Sigmoid colon (tissue), 7 donors: Measurements from ENCODE around the gene KCNJ4. TPM values are rescaled to one million over a fixed set of nuclear protein-coding genes. Genes with fewer than 3 reads are reported as not detected.

Source experiments
- DNase-seq: peaks from one replicate; pipeline ENCODE4 v3.0.0-alpha.2; 2019
- H3K27ac ChIP-seq, 4 donors: fragments of 200-600 bp; sonication (generic); one replicate each; pipeline ENCODE4 v1.5.1; 2016 to 2019; ENCODE audit warnings: mild to moderate bottlenecking in 1 of 4
- H3K27me3 ChIP-seq, 3 donors: fragments of 200-600 bp; sonication (generic); one replicate each; pipeline ENCODE4 v1.5.1; 2019; ENCODE audit warnings: mild to moderate bottlenecking in 1 of 3
- H3K36me3 ChIP-seq, 4 donors: fragments of 200-600 bp; sonication (generic); one replicate each; pipeline ENCODE4 v1.5.1; 2016 to 2019
- H3K4me1 ChIP-seq, 4 donors: fragments of 200-600 bp; sonication (generic); one replicate each; pipeline ENCODE4 v1.5.1; 2017 to 2019
- H3K4me3 ChIP-seq, 4 donors: fragments of 200-600 bp; sonication (generic); one replicate each; pipeline ENCODE4 v1.5.1; 2017 to 2019; ENCODE audit warnings: mild to moderate bottlenecking in 2 of 4, moderate library complexity in 1 of 4
- H3K9me3 ChIP-seq, 4 donors: fragments of 200-600 bp in 3 of 4; sonication (generic) in 3 of 4; one replicate each; pipeline versions ENCODE4 v1.5.1 to v1.6.1; 2013 to 2019
- CTCF ChIP-seq, 4 experiments: fragments of 450-650 bp in 3 of 4; fragments of 200-600 bp in 1 of 4; IDR thresholded peaks; one replicate each; pipeline ENCODE4 v1.5.1; 2016 to 2019; ENCODE audit warnings: antibody characterized with exemption in 4 of 4, mild to moderate bottlenecking in 3 of 4, moderate library complexity in 2 of 4
- EP300 ChIP-seq, 4 donors: sonication (generic); formaldehyde crosslinking; IDR thresholded peaks; one replicate each; pipeline ENCODE4 v1.6.1; 2017; ENCODE audit warnings: antibody characterized with exemption in 4 of 4
- POLR2A ChIP-seq, 2 donors: fragments of 450-650 bp; IDR thresholded peaks; one replicate each; pipeline ENCODE4 v1.6.1; 2016; ENCODE audit warnings: antibody characterized with exemption in 2 of 2, mild to moderate bottlenecking in 2 of 2, moderate library complexity in 2 of 2
- POLR2AphosphoS5 ChIP-seq, 4 donors: sonication (generic); formaldehyde crosslinking; IDR thresholded peaks; one replicate each; pipeline ENCODE4 v1.6.1; 2017; ENCODE audit warnings: antibody characterized with exemption in 4 of 4
- WGBS, 2 donors: extraction: QIAGEN DNeasy Blood & Tissue Kit; methylation state at CpG; one replicate each; pipeline ENCODE4 v1.1.7; 2013; 5-methylcytosine and 5-hydroxymethylcytosine counted together
- intact Hi-C: fragments of 100-400 bp; cut with DNase I; formaldehyde crosslinking; loops from one replicate; pipeline ENCODE4 v1.15.1; 2023
- polyA plus RNA-seq, 3 donors: library from polyadenylated mRNA; stranded (reverse); fragments of 200-250 nt; gene quantifications; one replicate each; pipeline ENCODE4 v1.2.3, GENCODE V29; 2013
- total RNA-seq, 4 donors: library from RNA; depleted of rRNA; stranded (reverse); fragments of >200 nt; gene quantifications; one replicate each; pipeline ENCODE4 v1.1.0, GENCODE V29; 2016
- donor health status: healthy with polysubstance abuse.
- donor health status: Bipolar disorder and iron deficiency.
- donor health status: healthy.

Gene KCNJ4
- total and polyA plus RNA-seq, 7 donors = 0.03 TPM; not detected in 6

GRCh38 chr22:38449776-38450175 is 5.2 kb downstream of the KCNJ4 start:
- no peak overlapping the region for H3K4me3 ChIP-seq
- peaks cover 0 to 14% (median 12%) of the 10 kb centered on the region in 4 donors for H3K4me1 ChIP-seq
- H3K27me3 ChIP-seq = peaks cover 18 to 75% (median 35%) of the 10 kb centered on the region in 3 donors
- H3K36me3 ChIP-seq = no peaks in the 10 kb centered on the region
- no peak overlapping the region for H3K27ac ChIP-seq
- intact Hi-C loops = no loop called here
- TF ChIP-seq POLR2AphosphoS5 (IDR thresholded peaks at IDR 0.05) (no peak), POLR2A (IDR thresholded peaks at IDR 0.05) (no peak), EP300 (IDR thresholded peaks at IDR 0.05) (no peak), CTCF (IDR thresholded peaks at IDR 0.05) (no peak)
- 74 to 75% methylated on average over 18 of the region's 18 CpGs for WGBS, 2 donors
- DNase-seq = no peak
- no peaks in the 10 kb centered on the region for H3K9me3 ChIP-seq

- H3K4me1 ChIP-seq = peaks cover 0 to 8% (median 7%) of the 10 kb centered on the region in 4 donors
- H3K9me3 ChIP-seq = no peaks in the 10 kb centered on the region
- peaks cover 12 to 69% (median 29%) of the 10 kb centered on the region in 3 donors for H3K27me3 ChIP-seq
- TF ChIP-seq POLR2AphosphoS5 (IDR thresholded peaks at IDR 0.05) = no peak
- TF ChIP-seq EP300 (IDR thresholded peaks at IDR 0.05) = no peak
- TF ChIP-seq CTCF (IDR thresholded peaks at IDR 0.05) = no peak
- TF ChIP-seq POLR2A (IDR thresholded peaks at IDR 0.05) = no peak
- H3K27ac ChIP-seq = no peak overlapping the region
- intact Hi-C loops = no loop called here
- DNase-seq = no peak
- no peak overlapping the region for H3K4me3 ChIP-seq
- WGBS, 2 donors = 71 to 83% methylated on average over 14 of the region's 14 CpGs
- H3K36me3 ChIP-seq = no peaks in the 10 kb centered on the region
These were observed 5.9 kb downstream of the KCNJ4 start for GRCh38 chr22:38448945-38449745.

- 44 to 65% methylated on average over 9 of the region's 9 CpGs for WGBS, 2 donors
- H3K4me3 ChIP-seq = no peak overlapping the region
- H3K27ac ChIP-seq = no peak overlapping the region
- H3K4me1 ChIP-seq = no peaks in the 10 kb centered on the region
- DNase-seq = no peak
- TF ChIP-seq EP300 (IDR thresholded peaks at IDR 0.05) = no peak
- no peak for TF ChIP-seq POLR2A (IDR thresholded peaks at IDR 0.05)
- no peak for TF ChIP-seq POLR2AphosphoS5 (IDR thresholded peaks at IDR 0.05)
- TF ChIP-seq CTCF (IDR thresholded peaks at IDR 0.05) = no peak
- no peaks in the 10 kb centered on the region for H3K9me3 ChIP-seq
- no peaks in the 10 kb centered on the region for H3K36me3 ChIP-seq
- H3K27me3 ChIP-seq = peaks cover 0 to 44% (median 6%) of the 10 kb centered on the region in 3 donors
- intact Hi-C loops = no loop called here
These were observed 8.9 kb downstream of the KCNJ4 start for GRCh38 chr22:38446018-38446601.

- H3K27me3 ChIP-seq = peaks cover 0 to 31% (median 6%) of the 10 kb centered on the region in 3 donors
- TF ChIP-seq POLR2AphosphoS5 (IDR thresholded peaks at IDR 0.05) (no peak), CTCF (IDR thresholded peaks at IDR 0.05) (no peak)
- WGBS, 2 donors = 82 to 92% methylated on average over 10 of the region's 10 CpGs
These were observed 10.2 kb downstream of the KCNJ4 start for GRCh38 chr22:38444783-38445182.

More at GRCh38 chr22:38444783-38445182, 10.2 kb downstream of the KCNJ4 start:
- no peaks in the 10 kb centered on the region for H3K36me3 ChIP-seq
- no peaks in the 10 kb centered on the region for H3K4me1 ChIP-seq
- intact Hi-C loops = no loop called here
- DNase-seq = no peak
- H3K9me3 ChIP-seq = no peaks in the 10 kb centered on the region
- no peak overlapping the region for H3K27ac ChIP-seq
- H3K4me3 ChIP-seq = no peak overlapping the region
